Smooth muscle cell (in vitro differentiated cells): ENCODE data around the gene COL15A1. TPM values are rescaled to one million over a fixed set of nuclear protein-coding genes. Genes with fewer than 3 reads are reported as not detected.
"Not testable (repeated sequence)": the region's sequence is repeated elsewhere in the genome, so short reads cannot be mapped to it uniquely, and the experiment has no call there.

Experiments used
- DNase-seq: peaks from one replicate; lab custom pipeline; 2025; ENCODE audit not compliant: unreplicated experiment; lab: John Stamatoyannopoulos, UW
- H2AFZ ChIP-seq: fragments of 200-600 bp; sonication (generic); 2 replicates; pipeline ENCODE4 v1.6.0; 2016; ENCODE audit warnings: antibody characterized with exemption, low read depth, mild to moderate bottlenecking
- H3F3A ChIP-seq: fragments of 200-600 bp; sonication (generic); 2 replicates; pipeline ENCODE4 v1.6.0; 2017; ENCODE audit warnings: antibody characterized with exemption, low read depth
- H3K27ac ChIP-seq: fragments of 200-600 bp; sonication (generic); 2 replicates; pipeline ENCODE4 v1.5.1; 2016; ENCODE audit warnings: low read depth, mild to moderate bottlenecking
- H3K27me3 ChIP-seq: fragments of 200-600 bp; sonication (generic); 2 replicates; pipeline ENCODE4 v1.6.1; 2016; ENCODE audit warnings: low read depth, mild to moderate bottlenecking
- H3K36me3 ChIP-seq: fragments of 200-600 bp; sonication (generic); 2 replicates; pipeline ENCODE4 v1.5.1; 2016; ENCODE audit warnings: low read depth
- H3K4me1 ChIP-seq: fragments of 200-600 bp; sonication (generic); 2 replicates; pipeline ENCODE4 v1.5.1; 2016; ENCODE audit warnings: low read depth
- H3K4me2 ChIP-seq: fragments of 200-600 bp; sonication (generic); 2 replicates; pipeline ENCODE4 v1.6.0; 2016; ENCODE audit warnings: mild to moderate bottlenecking
- H3K4me3 ChIP-seq: fragments of 200-600 bp; sonication (generic); 2 replicates; pipeline ENCODE4 v1.5.1; 2016; ENCODE audit warnings: mild to moderate bottlenecking
- H3K79me2 ChIP-seq: fragments of 200-600 bp; sonication (generic); 2 replicates; pipeline ENCODE4 v1.6.0; 2016; ENCODE audit warnings: low read depth, mild to moderate bottlenecking
- H3K9ac ChIP-seq: fragments of 200-600 bp; sonication (generic); 2 replicates; pipeline ENCODE4 v1.6.0; 2016; ENCODE audit warnings: low read depth
- H3K9me3 ChIP-seq: fragments of 200-600 bp; sonication (generic); replicated peaks from 2 replicates; pipeline ENCODE4 v1.5.1; 2016; ENCODE audit warnings: low read depth
- H4K20me1 ChIP-seq: fragments of 200-600 bp; sonication (generic); 2 replicates; pipeline ENCODE4 v1.6.0; 2016; ENCODE audit warnings: low read depth
- WGBS: methylation state at CpG from one replicate; pipeline ENCODE4 v1.1.7; 2016; ENCODE audit warnings: low lambda C conversion rate; 5-methylcytosine and 5-hydroxymethylcytosine counted together
- polyA plus RNA-seq: library from polyadenylated mRNA; unstranded; fragments of >200 nt; fragmentation: Nextera tagmentation; extraction: Ambion mirVana; gene quantifications from 2 replicates; pipeline ENCODE4 v1.2.1, GENCODE V29; 2016
- total RNA-seq: library from RNA; depleted of rRNA; stranded (reverse); fragments of >200 nt; gene quantifications from 2 replicates; pipeline ENCODE4 v1.2.3, GENCODE V29; 2014
- TF ChIP-seq, protein P1 (sequence below): fragments of 200-600 bp; sonication (generic); IDR thresholded peaks from 2 replicates; pipeline ENCODE4 v1.5.1; 2017; ENCODE audit warnings: borderline replicate concordance, mild to moderate bottlenecking, antibody characterized with exemption; ENCODE audit not compliant: insufficient read depth, poor library complexity, severe bottlenecking

Gene COL15A1
- total and polyA plus RNA-seq, 2 experiments from 2014 or later = 222 to 293 TPM

- Histone ChIP-seq H2AFZ (no peak overlapping the region), H3F3A (peaks cover 7% of the 10 kb centered on the region), H3K4me2 (no peak overlapping the region), H3K27ac (no peak overlapping the region), H4K20me1 (no peaks in the 10 kb centered on the region), H3K4me1 (peaks cover 5% of the 10 kb centered on the region), H3K4me3 (no peak overlapping the region), H3K27me3 (no peaks in the 10 kb centered on the region), H3K79me2 (no peaks in the 10 kb centered on the region), H3K9ac (no peak overlapping the region), H3K36me3 (peaks cover 22% of the 10 kb centered on the region), H3K9me3 (peaks cover 12% of the 10 kb centered on the region)
- TF ChIP-seq, protein P1, sequence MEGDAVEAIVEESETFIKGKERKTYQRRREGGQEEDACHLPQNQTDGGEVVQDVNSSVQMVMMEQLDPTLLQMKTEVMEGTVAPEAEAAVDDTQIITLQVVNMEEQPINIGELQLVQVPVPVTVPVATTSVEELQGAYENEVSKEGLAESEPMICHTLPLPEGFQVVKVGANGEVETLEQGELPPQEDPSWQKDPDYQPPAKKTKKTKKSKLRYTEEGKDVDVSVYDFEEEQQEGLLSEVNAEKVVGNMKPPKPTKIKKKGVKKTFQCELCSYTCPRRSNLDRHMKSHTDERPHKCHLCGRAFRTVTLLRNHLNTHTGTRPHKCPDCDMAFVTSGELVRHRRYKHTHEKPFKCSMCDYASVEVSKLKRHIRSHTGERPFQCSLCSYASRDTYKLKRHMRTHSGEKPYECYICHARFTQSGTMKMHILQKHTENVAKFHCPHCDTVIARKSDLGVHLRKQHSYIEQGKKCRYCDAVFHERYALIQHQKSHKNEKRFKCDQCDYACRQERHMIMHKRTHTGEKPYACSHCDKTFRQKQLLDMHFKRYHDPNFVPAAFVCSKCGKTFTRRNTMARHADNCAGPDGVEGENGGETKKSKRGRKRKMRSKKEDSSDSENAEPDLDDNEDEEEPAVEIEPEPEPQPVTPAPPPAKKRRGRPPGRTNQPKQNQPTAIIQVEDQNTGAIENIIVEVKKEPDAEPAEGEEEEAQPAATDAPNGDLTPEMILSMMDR = no peak
- 88% methylated on average over 2 of the region's 2 CpGs for WGBS
- no peak for DNase-seq
Measured at GRCh38 chr9:99006979-99007378, 63.3 kb downstream of the COL15A1 start.

DNA sequence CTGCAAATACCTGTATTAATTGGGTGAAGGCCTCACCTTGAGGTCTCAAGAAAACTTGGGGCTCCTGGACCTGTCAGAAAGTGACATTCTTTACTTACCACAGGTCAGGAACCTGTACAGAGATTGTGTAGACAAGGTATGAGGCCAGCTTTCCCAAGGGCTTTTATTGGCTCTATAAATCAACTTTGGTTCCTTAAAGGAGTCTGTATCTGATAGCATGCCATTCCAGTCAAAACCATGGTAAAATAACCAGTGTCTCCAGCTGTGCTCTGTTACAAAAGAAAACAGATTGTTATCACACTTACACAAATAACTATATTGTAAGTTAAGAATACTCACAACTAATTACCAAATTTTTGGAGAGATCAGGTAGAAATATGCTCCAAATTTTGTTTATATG lies 64.5 kb downstream of the COL15A1 start:
- Histone ChIP-seq H3K4me1 (no peaks in the 10 kb centered on the region), H3K27ac (no peak overlapping the region), H4K20me1 (no peaks in the 10 kb centered on the region), H3K27me3 (no peaks in the 10 kb centered on the region), H3K4me3 (no peak overlapping the region), H3K79me2 (no peaks in the 10 kb centered on the region), H3K9me3 (peaks cover 12% of the 10 kb centered on the region), H3K9ac (no peak overlapping the region), H2AFZ (no peak overlapping the region), H3K36me3 (peaks cover 22% of the 10 kb centered on the region), H3K4me2 (no peak overlapping the region), H3F3A (peaks cover 7% of the 10 kb centered on the region)
- no peak for DNase-seq
- TF ChIP-seq, protein P1 = no peak

DNA sequence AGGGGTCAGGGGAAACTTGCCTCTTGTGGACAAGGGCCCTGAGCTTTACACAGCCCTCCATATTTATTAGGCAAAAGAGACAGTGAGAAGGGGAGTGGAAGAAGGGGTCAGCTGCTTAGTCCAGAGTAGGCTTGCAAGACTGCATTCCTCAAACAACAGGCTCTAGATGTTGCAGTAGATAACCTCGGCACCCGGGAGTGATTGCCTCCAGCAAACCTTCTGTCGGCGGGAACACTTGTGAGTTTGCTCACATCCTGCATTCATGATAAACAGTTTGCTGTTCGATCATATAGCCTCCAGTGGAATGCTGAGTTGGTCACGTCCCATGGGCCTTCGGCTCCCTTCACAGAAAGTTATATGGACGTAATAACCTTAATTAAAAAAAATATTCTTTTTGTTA lies 66.7 kb downstream of the COL15A1 start:
- not testable (repeated sequence) for H3K27ac ChIP-seq, H3K9ac ChIP-seq, H3K4me1 ChIP-seq, H3K4me2 ChIP-seq, H2AFZ ChIP-seq, DNase-seq, H3K27me3 ChIP-seq, H3K4me3 ChIP-seq, H3K79me2 ChIP-seq, H4K20me1 ChIP-seq
- H3F3A ChIP-seq = peaks cover 13% of the 10 kb centered on the region
- 73% methylated on average over 8 of the region's 8 CpGs for WGBS
- H3K9me3 ChIP-seq = peaks cover 12% of the 10 kb centered on the region
- peaks cover 22% of the 10 kb centered on the region for H3K36me3 ChIP-seq

GRCh38 chr9:99011161-99011709 lies 67.5 kb downstream of the COL15A1 start:
- no peaks in the 10 kb centered on the region for H4K20me1 ChIP-seq
- no peaks in the 10 kb centered on the region for H3K27me3 ChIP-seq
- no peak overlapping the region for H3K27ac ChIP-seq
- peaks cover 13% of the 10 kb centered on the region for H3F3A ChIP-seq
- H3K9ac ChIP-seq = no peak overlapping the region
- H3K79me2 ChIP-seq = no peaks in the 10 kb centered on the region
- H3K4me1 ChIP-seq = no peaks in the 10 kb centered on the region
- H2AFZ ChIP-seq = no peak overlapping the region
- DNase-seq = no peak
- no peak overlapping the region for H3K4me3 ChIP-seq
- TF ChIP-seq, protein P1 = no peak
- peaks cover 22% of the 10 kb centered on the region for H3K36me3 ChIP-seq
- H3K9me3 ChIP-seq = peaks cover 12% of the 10 kb centered on the region
- no peak overlapping the region for H3K4me2 ChIP-seq
